SU-DHL-6 (cell line): ENCODE data around the gene RBKS.

Experiments used
- CTCF ChIP-seq: fragments of 200-600 bp; sonication (generic); IDR thresholded peaks from one replicate; pipeline ENCODE4 v1.5.1; 2017; ENCODE audit warnings: antibody characterized with exemption, mild to moderate bottlenecking, low read length, moderate library complexity; ENCODE audit not compliant: insufficient read depth, poor library complexity, severe bottlenecking
- EZH2phosphoT487 ChIP-seq: fragments of 200-600 bp; sonication (generic), shearing (Covaris generic); conservative IDR thresholded peaks from 2 replicates; pipeline ENCODE4 v1.6.1; 2018; ENCODE audit warnings: mild to moderate bottlenecking, antibody characterized with exemption, low read length, moderate library complexity, mixed read lengths

GRCh38 chr2:27897717-27898116 is 7.5 kb upstream of the RBKS start:
- no peak for TF ChIP-seq CTCF
- TF ChIP-seq EZH2phosphoT487: no peak
